ENCODE data around the gene SMDT1. TPM values are rescaled to one million over a fixed set of nuclear protein-coding genes. Genes with fewer than 3 reads are reported as not detected.

The SMDT1 gene
- total RNA-seq, 1 donor from 2014 or later, result 80.6 TPM

DNA sequence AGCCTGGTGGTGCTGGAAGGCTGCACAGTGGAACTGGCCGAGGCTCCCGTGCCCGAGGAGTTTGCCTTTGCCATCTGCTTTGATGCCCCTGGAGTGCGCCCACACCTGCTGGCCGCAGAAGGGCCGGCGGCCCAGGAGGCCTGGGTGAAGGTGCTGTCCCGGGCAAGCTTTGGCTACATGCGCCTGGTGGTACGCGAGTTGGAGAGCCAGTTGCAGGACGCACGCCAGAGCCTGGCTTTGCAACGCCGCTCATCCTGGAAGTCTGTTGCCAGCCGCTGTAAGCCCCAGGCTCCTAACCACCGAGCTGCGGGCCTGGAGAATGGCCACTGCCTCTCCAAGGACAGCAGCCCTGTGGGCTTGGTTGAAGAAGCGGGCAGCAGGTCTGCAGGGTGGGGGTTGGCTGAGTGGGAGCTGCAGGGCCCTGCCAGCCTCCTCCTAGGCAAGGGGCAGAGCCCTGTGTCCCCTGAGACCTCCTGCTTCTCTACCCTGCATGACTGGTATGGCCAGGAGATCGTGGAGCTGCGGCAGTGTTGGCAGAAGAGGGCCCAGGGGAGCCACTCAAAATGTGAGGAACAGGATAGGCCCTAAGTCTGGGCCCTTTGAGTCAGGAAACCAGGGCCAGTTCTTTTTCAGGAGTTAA lies 1.9 kb upstream of the SMDT1 start:
- no peaks in the 10 kb centered on the region for H3K27me3 Mint-ChIP-seq
- no peak for DNase-seq (ENCODE audit: extremely low spot score, unreplicated experiment)
- no peak overlapping the region for H3K4me3 Mint-ChIP-seq
- no peaks in the 10 kb centered on the region for H3K9me3 Mint-ChIP-seq
- H3K36me3 Mint-ChIP-seq, result no peaks in the 10 kb centered on the region
- TF ChIP-seq, protein P1, sequence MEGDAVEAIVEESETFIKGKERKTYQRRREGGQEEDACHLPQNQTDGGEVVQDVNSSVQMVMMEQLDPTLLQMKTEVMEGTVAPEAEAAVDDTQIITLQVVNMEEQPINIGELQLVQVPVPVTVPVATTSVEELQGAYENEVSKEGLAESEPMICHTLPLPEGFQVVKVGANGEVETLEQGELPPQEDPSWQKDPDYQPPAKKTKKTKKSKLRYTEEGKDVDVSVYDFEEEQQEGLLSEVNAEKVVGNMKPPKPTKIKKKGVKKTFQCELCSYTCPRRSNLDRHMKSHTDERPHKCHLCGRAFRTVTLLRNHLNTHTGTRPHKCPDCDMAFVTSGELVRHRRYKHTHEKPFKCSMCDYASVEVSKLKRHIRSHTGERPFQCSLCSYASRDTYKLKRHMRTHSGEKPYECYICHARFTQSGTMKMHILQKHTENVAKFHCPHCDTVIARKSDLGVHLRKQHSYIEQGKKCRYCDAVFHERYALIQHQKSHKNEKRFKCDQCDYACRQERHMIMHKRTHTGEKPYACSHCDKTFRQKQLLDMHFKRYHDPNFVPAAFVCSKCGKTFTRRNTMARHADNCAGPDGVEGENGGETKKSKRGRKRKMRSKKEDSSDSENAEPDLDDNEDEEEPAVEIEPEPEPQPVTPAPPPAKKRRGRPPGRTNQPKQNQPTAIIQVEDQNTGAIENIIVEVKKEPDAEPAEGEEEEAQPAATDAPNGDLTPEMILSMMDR (conservative IDR thresholded peaks at IDR 0.05), result no peak
- H3K27ac Mint-ChIP-seq, result peak overlapping the region; percentile 98
- peaks cover 25% of the 10 kb centered on the region for H3K4me1 Mint-ChIP-seq (ENCODE audit: unreplicated experiment)

DNA sequence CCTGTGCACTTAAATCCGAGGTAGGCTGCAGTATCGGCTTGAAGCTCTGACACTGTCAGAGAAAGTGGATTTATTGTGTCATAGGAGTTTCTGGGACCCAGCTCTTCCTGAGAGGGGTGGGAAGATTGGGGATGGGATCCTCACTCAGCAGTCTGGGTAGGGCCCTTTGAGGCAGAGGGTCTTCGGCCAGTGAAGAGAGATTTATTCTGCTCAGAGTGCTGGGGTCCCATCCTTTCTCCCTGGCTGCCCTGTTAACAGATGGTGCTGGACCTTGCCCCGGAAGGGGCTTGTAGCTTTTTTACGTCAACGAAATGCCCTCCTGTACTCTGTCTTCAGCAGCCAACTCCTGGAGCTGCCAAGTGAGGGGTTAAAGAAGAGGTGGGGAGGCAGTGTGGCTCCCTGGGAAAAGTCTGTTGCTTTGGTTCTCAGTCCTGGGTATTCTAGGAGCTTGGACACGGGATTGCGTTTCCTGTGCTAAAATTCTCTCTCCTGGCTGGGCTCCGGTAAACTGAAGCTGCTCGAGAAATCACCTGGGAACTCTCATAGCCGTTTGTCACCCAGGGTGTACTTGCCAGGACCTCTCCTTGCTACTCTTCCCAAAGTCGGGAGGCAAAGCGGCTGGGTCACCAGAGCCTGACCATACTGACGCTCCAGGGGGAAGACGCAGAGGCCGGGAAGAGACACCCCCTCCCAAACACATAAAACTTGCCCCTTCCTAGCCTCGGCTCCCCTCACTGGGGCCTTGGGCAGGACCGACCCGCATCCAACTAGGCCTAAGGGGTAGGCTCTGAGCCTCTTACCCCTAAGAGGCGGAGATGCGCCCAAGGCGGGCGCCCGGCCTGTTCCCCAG lies 806 bp upstream of the SMDT1 start:
- H3K27ac Mint-ChIP-seq, result peak overlapping the region; percentile 98
- DNase-seq (ENCODE audit: extremely low spot score, unreplicated experiment), result no peak
- H3K4me3 Mint-ChIP-seq, result peak overlapping the region; percentile 97
- TF ChIP-seq, protein P1 (conservative IDR thresholded peaks at IDR 0.05), result no peak
- H3K36me3 Mint-ChIP-seq, result peaks cover under 1% of the 10 kb centered on the region
- no peaks in the 10 kb centered on the region for H3K27me3 Mint-ChIP-seq
- H3K4me1 Mint-ChIP-seq (ENCODE audit: unreplicated experiment), result peaks cover 17% of the 10 kb centered on the region
- H3K9me3 Mint-ChIP-seq, result no peaks in the 10 kb centered on the region

DNA sequence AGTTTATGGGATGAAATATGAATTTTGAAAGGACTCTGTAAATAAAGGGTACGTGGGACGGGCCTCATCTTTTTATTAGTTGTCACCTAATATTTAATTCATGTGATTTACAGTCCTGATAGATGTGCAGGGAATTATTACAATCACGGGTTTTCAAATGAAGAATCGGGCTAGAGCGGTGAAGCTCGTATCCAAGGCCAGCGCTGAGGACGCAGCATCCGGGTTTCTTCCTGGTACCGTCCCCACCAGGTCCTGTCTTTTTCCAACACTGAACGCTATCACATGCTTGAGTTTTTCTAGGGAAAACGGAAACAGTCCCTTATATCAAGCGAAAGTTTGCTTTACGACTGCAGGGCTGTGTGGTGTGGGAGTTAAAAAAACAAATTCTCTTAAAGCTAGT lies 787 bp downstream of the SMDT1 start:
- no peaks in the 10 kb centered on the region for H3K27me3 Mint-ChIP-seq
- H3K4me3 Mint-ChIP-seq, result peak overlapping the region; percentile 97
- H3K27ac Mint-ChIP-seq, result peak overlapping the region; percentile 98
- H3K9me3 Mint-ChIP-seq, result no peaks in the 10 kb centered on the region
- peaks cover 12% of the 10 kb centered on the region for H3K4me1 Mint-ChIP-seq (ENCODE audit: unreplicated experiment)
- DNase-seq (ENCODE audit: extremely low spot score, unreplicated experiment), result no peak
- TF ChIP-seq, protein P1 (conservative IDR thresholded peaks at IDR 0.05), result no peak
- peaks cover 9% of the 10 kb centered on the region for H3K36me3 Mint-ChIP-seq

DNA sequence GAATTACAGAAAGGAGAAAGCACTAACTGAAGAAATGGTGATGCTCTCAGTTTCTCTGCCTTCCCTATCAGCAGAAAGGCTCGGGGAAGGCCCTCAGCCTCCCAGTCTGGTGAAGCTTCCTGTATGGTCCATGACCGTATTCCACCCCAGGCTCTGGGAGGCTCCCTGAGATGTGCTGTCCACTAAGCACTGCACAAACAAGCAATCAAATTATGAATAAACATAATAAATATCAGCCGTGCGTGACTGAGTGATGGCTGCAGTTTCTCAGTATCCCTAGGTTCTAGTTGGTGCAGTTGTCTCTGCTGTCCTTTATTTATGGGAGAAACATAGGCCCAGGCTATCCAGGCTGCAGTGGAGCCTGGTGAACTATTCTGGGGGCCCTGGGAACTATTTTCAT lies 3.6 kb downstream of the SMDT1 start:
- Mint-ChIP-seq H3K27ac (no peak overlapping the region), H3K4me1 (ENCODE audit: unreplicated experiment) (peaks cover 12% of the 10 kb centered on the region), H3K36me3 (peaks cover 26% of the 10 kb centered on the region), H3K4me3 (no peak overlapping the region), H3K27me3 (no peaks in the 10 kb centered on the region), H3K9me3 (no peaks in the 10 kb centered on the region)
- no peak for DNase-seq (ENCODE audit: extremely low spot score, unreplicated experiment)
- TF ChIP-seq, protein P1 (conservative IDR thresholded peaks at IDR 0.05), result no peak

DNA sequence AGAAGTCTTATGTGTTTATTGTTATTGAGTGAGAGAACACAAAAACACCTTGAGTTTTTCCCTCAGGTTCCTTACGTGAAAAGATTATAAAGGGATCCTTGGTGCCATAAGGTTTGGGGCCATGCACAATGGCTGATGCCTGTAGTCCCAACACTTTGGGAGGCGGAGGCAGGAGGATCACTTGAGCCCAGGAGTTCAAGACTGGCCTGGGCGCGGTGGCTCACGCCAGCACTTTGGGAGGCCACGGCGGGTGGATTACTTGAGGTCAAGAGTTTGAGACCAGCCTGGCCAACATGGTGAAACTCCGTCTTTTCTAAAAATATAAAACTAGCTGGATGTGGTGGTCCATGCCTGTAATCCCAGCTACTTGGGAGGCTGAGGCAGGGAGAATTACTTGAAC lies 5.4 kb downstream of the SMDT1 start:
- DNase-seq (ENCODE audit: extremely low spot score, unreplicated experiment), result no peak
- H3K27ac Mint-ChIP-seq, result no peak overlapping the region
- no peak overlapping the region for H3K4me3 Mint-ChIP-seq
- no peaks in the 10 kb centered on the region for H3K27me3 Mint-ChIP-seq
- H3K4me1 Mint-ChIP-seq (ENCODE audit: unreplicated experiment), result peaks cover 16% of the 10 kb centered on the region
- H3K9me3 Mint-ChIP-seq, result peaks cover 5% of the 10 kb centered on the region
- TF ChIP-seq, protein P1 (conservative IDR thresholded peaks at IDR 0.05), result no peak
- peaks cover 37% of the 10 kb centered on the region for H3K36me3 Mint-ChIP-seq

Measured in type B pancreatic cell (in vitro differentiated cells).